Measurements from ENCODE around the gene TRIM31.

GRCh38 chr6:30066577-30067459 lies 46.1 kb downstream of the TRIM31 start, which contains the start of gene PPP1R11:
- TF ChIP-seq TAF1 (IDR thresholded peaks at IDR 0.05; ENCODE audit: low read depth) (peak; percentile 9; the same call in 1 of the 2 replicates), CREB1 (IDR thresholded peaks at IDR 0.05; ENCODE audit: low read depth) (peak; percentile 86), EP300 (IDR thresholded peaks at IDR 0.05; ENCODE audit: borderline replicate concordance) (peak; percentile 31; the same call in 1 of the 2 replicates), EGR1 (IDR thresholded peaks at IDR 0.05) (peak; percentile 76), CEBPB (IDR thresholded peaks at IDR 0.05) (no peak), RAD21 (IDR thresholded peaks at IDR 0.05; ENCODE audit: low read depth) (no peak), TCF12 (IDR thresholded peaks at IDR 0.05; ENCODE audit: low read depth) (peak; percentile 34; the same call in 1 of the 2 replicates), ZBTB7A (IDR thresholded peaks at IDR 0.05; ENCODE audit: low read depth) (no peak), YY1 (IDR thresholded peaks at IDR 0.05; ENCODE audit: low read depth) (0 out of 2 replicates have a peak, but pooled peaks have one; percentile 37), FOXM1 (IDR thresholded peaks at IDR 0.05; ENCODE audit: borderline replicate concordance, low read depth) (no peak), TEAD4 (IDR thresholded peaks at IDR 0.05) (peak; percentile 5; the same call in 1 of the 2 replicates)
- TF ChIP-seq, protein P1, sequence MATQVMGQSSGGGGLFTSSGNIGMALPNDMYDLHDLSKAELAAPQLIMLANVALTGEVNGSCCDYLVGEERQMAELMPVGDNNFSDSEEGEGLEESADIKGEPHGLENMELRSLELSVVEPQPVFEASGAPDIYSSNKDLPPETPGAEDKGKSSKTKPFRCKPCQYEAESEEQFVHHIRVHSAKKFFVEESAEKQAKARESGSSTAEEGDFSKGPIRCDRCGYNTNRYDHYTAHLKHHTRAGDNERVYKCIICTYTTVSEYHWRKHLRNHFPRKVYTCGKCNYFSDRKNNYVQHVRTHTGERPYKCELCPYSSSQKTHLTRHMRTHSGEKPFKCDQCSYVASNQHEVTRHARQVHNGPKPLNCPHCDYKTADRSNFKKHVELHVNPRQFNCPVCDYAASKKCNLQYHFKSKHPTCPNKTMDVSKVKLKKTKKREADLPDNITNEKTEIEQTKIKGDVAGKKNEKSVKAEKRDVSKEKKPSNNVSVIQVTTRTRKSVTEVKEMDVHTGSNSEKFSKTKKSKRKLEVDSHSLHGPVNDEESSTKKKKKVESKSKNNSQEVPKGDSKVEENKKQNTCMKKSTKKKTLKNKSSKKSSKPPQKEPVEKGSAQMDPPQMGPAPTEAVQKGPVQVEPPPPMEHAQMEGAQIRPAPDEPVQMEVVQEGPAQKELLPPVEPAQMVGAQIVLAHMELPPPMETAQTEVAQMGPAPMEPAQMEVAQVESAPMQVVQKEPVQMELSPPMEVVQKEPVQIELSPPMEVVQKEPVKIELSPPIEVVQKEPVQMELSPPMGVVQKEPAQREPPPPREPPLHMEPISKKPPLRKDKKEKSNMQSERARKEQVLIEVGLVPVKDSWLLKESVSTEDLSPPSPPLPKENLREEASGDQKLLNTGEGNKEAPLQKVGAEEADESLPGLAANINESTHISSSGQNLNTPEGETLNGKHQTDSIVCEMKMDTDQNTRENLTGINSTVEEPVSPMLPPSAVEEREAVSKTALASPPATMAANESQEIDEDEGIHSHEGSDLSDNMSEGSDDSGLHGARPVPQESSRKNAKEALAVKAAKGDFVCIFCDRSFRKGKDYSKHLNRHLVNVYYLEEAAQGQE (IDR thresholded peaks at IDR 0.05; ENCODE audit: low read depth), result no peak
